Panc1 (cell line): ENCODE data around the gene FRMD1. TPM values are rescaled to one million over a fixed set of nuclear protein-coding genes. Genes with fewer than 3 reads are reported as not detected.

Experiments used
- ATAC-seq: fragments of 200-7000 bp; cut with Tn5 transposase; 2 replicates; pipeline ENCODE4 v1.9.1; 2020; ENCODE audit warnings: mild to moderate bottlenecking, moderate library complexity
- BruUV-seq: library from RNA; stranded (reverse); fragments of 400-500 nt; replicated peaks from 2 replicates; lab custom pipeline; 2021; lab: Mats Ljungman, UMichigan
- CTCF ChIA-PET: fragments of 300-600 bp; sonication (Branson Sonifier 250); formaldehyde crosslinking; loops from one replicate; lab custom pipeline; 2022; ENCODE audit warnings: antibody characterized with exemption; lab: Charles Lee
- POLR2A ChIA-PET: fragments of 300-600 bp; sonication (Branson Sonifier 250); formaldehyde crosslinking; loops from one replicate; lab custom pipeline; 2022; ENCODE audit warnings: antibody characterized with exemption; lab: Charles Lee
- DNase-seq: peaks from one replicate; pipeline ENCODE4 v3.0.0-alpha.2; 2010; ENCODE audit warnings: low read depth, low spot score
- H3K27ac ChIP-seq: 2 replicates; pipeline ENCODE4 v1.5.1; 2011; ENCODE audit warnings: mild to moderate bottlenecking, low read length, inconsistent platforms
- H3K27me3 ChIP-seq: fragments of 200-500 bp; sonication (Bioruptor generic); 2 replicates; pipeline ENCODE4 v1.6.0; 2014; ENCODE audit warnings: low read length, inconsistent platforms; ENCODE audit not compliant: control insufficient read depth, insufficient read depth
- H3K36me3 ChIP-seq: fragments of 200-500 bp; sonication (Bioruptor generic); 2 replicates; pipeline ENCODE4 v1.5.1; 2014; ENCODE audit warnings: inconsistent platforms, mild to moderate bottlenecking, low read length, moderate library complexity; ENCODE audit not compliant: control insufficient read depth, insufficient read depth
- H3K4me1 ChIP-seq: 2 replicates; pipeline ENCODE4 v1.5.1; 2011; ENCODE audit warnings: inconsistent platforms, mild to moderate bottlenecking, low read length, moderate library complexity; ENCODE audit not compliant: control insufficient read depth, insufficient read depth
- H3K4me3 ChIP-seq, 2 experiments: 2 replicates each; pipeline ENCODE4 v1.5.1; 2011 to 2012; ENCODE audit warnings: low read depth in 2 of 2, low read length in 2 of 2, mild to moderate bottlenecking in 2 of 2, inconsistent platforms in 1 of 2, moderate library complexity in 1 of 2
- H3K9me3 ChIP-seq: fragments of 200-500 bp; sonication (Bioruptor generic); 2 replicates; pipeline ENCODE4 v1.5.1; 2014; ENCODE audit warnings: low read depth, mild to moderate bottlenecking, inconsistent platforms, low read length, moderate library complexity; ENCODE audit not compliant: control insufficient read depth, insufficient read depth
- POLR2AphosphoS5 ChIP-seq: IDR thresholded peaks from 2 replicates; pipeline ENCODE4 v1.6.1; 2012; ENCODE audit warnings: mild to moderate bottlenecking, low read depth, low read length, moderate library complexity
- SIN3A ChIP-seq: IDR thresholded peaks from 2 replicates; pipeline ENCODE4 v1.6.1; 2012; ENCODE audit warnings: low read depth, mild to moderate bottlenecking, low read length, moderate library complexity, borderline replicate concordance; ENCODE audit not compliant: insufficient read depth
- TCF7L2 ChIP-seq: IDR thresholded peaks from 2 replicates; pipeline ENCODE4 v1.6.1; 2011; ENCODE audit warnings: mild to moderate bottlenecking, low read depth, low read length, inconsistent platforms
- in situ Hi-C: cut with HindIII; loops from 2 replicates; pipeline ENCODE4 v1.10.0; 2016; ENCODE audit warnings: low sequenced_read_pairs, low pct_unique_long_range_greater_than_20kb
- intact Hi-C: fragments of 100-400 bp; cut with micrococcal nuclease; formaldehyde crosslinking; loops from one replicate; pipeline ENCODE4 v1.10.0; 2022; ENCODE audit not compliant: unreplicated experiment
- total RNA-seq: library from RNA; stranded (reverse); gene quantifications from one replicate; pipeline ENCODE4 v1.2.1, GENCODE V29; 2021; ENCODE audit not compliant: unreplicated experiment
- TF ChIP-seq, protein P1 (sequence below), 2 experiments: IDR thresholded peaks; 2 replicates each; pipeline ENCODE4 v1.6.1; 2011 to 2012; ENCODE audit warnings: low read depth in 2 of 2, control low read depth in 1 of 2, low read length in 1 of 2, mild to moderate bottlenecking in 1 of 2, moderate library complexity in 1 of 2; ENCODE audit not compliant: insufficient read depth in 1 of 2
- TF ChIP-seq, protein P2 (sequence below): fragments of 450-650 bp; IDR thresholded peaks from 2 replicates; pipeline ENCODE4 v1.5.1; 2017; ENCODE audit warnings: mild to moderate bottlenecking

FRMD1 gene
- total RNA-seq, 1 experiment from 2014 or later: 0.15 TPM

DNA sequence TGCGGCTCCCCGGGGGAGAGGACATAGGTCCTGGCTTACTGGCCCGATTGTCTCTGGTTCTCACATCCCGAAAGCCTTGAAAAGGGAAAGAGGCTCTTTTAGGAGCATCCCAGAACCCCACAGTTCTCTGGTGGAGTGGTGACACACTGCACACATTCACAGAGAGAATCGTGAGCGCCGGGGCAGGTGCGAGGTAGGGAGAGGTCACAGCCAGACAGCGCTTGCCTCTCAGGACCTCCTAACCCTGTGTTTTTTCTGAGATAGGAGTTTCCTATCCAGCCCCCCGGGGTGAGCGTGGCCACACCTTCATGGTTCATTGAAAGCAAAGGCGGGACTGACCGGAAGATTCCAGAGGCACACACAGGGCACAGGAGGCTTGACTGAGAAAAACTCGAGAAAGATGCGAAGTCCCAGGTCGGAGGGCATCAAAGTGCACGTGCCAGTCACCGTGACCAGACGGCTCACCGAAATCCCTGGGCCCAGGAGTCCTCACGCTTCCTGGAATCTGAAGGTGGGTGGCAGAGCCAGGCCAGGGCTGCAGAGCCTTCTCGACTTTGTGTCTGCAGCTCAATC, 46.5 kb upstream of the FRMD1 start:
- no TSS peak for BruUV-seq
- TF ChIP-seq TCF7L2 (no peak), SIN3A (no peak), POLR2AphosphoS5 (no peak)
- TF ChIP-seq, protein P1, sequence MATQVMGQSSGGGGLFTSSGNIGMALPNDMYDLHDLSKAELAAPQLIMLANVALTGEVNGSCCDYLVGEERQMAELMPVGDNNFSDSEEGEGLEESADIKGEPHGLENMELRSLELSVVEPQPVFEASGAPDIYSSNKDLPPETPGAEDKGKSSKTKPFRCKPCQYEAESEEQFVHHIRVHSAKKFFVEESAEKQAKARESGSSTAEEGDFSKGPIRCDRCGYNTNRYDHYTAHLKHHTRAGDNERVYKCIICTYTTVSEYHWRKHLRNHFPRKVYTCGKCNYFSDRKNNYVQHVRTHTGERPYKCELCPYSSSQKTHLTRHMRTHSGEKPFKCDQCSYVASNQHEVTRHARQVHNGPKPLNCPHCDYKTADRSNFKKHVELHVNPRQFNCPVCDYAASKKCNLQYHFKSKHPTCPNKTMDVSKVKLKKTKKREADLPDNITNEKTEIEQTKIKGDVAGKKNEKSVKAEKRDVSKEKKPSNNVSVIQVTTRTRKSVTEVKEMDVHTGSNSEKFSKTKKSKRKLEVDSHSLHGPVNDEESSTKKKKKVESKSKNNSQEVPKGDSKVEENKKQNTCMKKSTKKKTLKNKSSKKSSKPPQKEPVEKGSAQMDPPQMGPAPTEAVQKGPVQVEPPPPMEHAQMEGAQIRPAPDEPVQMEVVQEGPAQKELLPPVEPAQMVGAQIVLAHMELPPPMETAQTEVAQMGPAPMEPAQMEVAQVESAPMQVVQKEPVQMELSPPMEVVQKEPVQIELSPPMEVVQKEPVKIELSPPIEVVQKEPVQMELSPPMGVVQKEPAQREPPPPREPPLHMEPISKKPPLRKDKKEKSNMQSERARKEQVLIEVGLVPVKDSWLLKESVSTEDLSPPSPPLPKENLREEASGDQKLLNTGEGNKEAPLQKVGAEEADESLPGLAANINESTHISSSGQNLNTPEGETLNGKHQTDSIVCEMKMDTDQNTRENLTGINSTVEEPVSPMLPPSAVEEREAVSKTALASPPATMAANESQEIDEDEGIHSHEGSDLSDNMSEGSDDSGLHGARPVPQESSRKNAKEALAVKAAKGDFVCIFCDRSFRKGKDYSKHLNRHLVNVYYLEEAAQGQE (IDR thresholded peaks at IDR 0.05; ENCODE audit: insufficient read depth in 1 of 2, low read depth in 2 of 2, low read length in 1 of 2): no peak
- TF ChIP-seq, protein P2, sequence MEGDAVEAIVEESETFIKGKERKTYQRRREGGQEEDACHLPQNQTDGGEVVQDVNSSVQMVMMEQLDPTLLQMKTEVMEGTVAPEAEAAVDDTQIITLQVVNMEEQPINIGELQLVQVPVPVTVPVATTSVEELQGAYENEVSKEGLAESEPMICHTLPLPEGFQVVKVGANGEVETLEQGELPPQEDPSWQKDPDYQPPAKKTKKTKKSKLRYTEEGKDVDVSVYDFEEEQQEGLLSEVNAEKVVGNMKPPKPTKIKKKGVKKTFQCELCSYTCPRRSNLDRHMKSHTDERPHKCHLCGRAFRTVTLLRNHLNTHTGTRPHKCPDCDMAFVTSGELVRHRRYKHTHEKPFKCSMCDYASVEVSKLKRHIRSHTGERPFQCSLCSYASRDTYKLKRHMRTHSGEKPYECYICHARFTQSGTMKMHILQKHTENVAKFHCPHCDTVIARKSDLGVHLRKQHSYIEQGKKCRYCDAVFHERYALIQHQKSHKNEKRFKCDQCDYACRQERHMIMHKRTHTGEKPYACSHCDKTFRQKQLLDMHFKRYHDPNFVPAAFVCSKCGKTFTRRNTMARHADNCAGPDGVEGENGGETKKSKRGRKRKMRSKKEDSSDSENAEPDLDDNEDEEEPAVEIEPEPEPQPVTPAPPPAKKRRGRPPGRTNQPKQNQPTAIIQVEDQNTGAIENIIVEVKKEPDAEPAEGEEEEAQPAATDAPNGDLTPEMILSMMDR: no peak
- DNase-seq (no peak), ATAC-seq (no peak)
- Histone ChIP-seq H3K27me3 (no peaks in the 10 kb centered on the region), H3K4me1 (no peaks in the 10 kb centered on the region), H3K4me3 (no peak overlapping the region), H3K36me3 (no peaks in the 10 kb centered on the region), H3K27ac (no peak overlapping the region), H3K9me3 (no peaks in the 10 kb centered on the region)
- intact Hi-C loops (no loop called here), in situ Hi-C loops (no loop called here)
- CTCF ChIA-PET: no interaction called here
- POLR2A ChIA-PET: no interaction called here

DNA sequence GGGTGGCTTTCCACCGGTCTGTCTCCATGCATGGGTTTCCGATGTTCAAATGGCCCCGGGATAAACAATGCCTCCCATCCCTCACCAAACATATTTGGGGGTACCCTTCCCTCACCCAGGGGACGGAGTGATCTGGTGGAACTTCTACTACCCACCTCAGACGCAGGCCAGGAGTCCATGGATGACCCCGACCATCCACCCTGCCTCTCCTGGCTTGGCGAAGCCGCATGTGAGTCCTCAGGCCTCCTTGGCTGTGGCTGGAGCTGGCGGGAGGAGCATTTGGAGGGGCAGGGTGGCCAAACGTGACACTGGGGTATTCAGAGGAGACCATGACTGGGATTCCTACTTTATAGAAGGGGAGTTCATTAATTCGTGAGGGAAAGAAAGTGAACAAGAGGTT, 45.9 kb upstream of the FRMD1 start:
- TF ChIP-seq, protein P2: no peak
- no peak for TF ChIP-seq SIN3A
- no peak for TF ChIP-seq TCF7L2
- TF ChIP-seq, protein P1 (IDR thresholded peaks at IDR 0.05; ENCODE audit: insufficient read depth in 1 of 2, low read depth in 2 of 2, low read length in 1 of 2): no peak
- no peak for TF ChIP-seq POLR2AphosphoS5
- CTCF ChIA-PET: no interaction called here
- in situ Hi-C loops: no loop called here
- H3K9me3 ChIP-seq: no peaks in the 10 kb centered on the region
- no peak for ATAC-seq
- no peak overlapping the region for H3K27ac ChIP-seq
- POLR2A ChIA-PET: no interaction called here
- no peaks in the 10 kb centered on the region for H3K36me3 ChIP-seq
- no peaks in the 10 kb centered on the region for H3K27me3 ChIP-seq
- intact Hi-C loops: no loop called here
- H3K4me3 ChIP-seq: no peak overlapping the region
- no TSS peak for BruUV-seq
- H3K4me1 ChIP-seq: no peaks in the 10 kb centered on the region
- no peak for DNase-seq
